IMR-90 (cell line): Measurements from ENCODE around the gene UBASH3A. TPM values are rescaled to one million over a fixed set of nuclear protein-coding genes. Genes with fewer than 3 reads are reported as not detected.

ENCODE experiments used
- ATAC-seq: fragments of 200-7000 bp; cut with Tn5 transposase; 2 replicates; pipeline ENCODE4 v1.9.1; 2020; ENCODE audit warnings: low read depth, mild to moderate bottlenecking, moderate library complexity
- BruUV-seq: library from RNA; stranded (reverse); fragments of 400-500 nt; replicated peaks from 2 replicates; lab custom pipeline; 2021; lab: Mats Ljungman, UMichigan
- CTCF ChIA-PET: fragments of 300-600 bp; formaldehyde crosslinking; extraction: SDS; loops from one replicate; lab custom pipeline; 2021; ENCODE audit warnings: antibody characterized with exemption; lab: Yijun Ruan, JAX
- POLR2A ChIA-PET: fragments of 300-600 bp; sonication (Branson Sonifier 250); formaldehyde crosslinking; loops from one replicate; lab custom pipeline; 2022; ENCODE audit warnings: antibody characterized with exemption; ENCODE audit not compliant: unreplicated experiment; lab: Charles Lee
- DNase-seq: peaks from one replicate; pipeline ENCODE4 v3.0.0; 2013
- H2AFZ ChIP-seq: replicated peaks from 2 replicates; pipeline ENCODE3; 2013; ENCODE audit warnings: low read length, mild to moderate bottlenecking; ENCODE audit not compliant: poor library complexity
- H2AK5ac ChIP-seq: 2 replicates; pipeline ENCODE4 v1.6.1; 2013; ENCODE audit warnings: low read depth, low read length, inconsistent platforms
- H2AK9ac ChIP-seq: replicated peaks from 2 replicates; pipeline ENCODE3; 2013; ENCODE audit warnings: mild to moderate bottlenecking, low read depth, low read length, moderate library complexity; ENCODE audit not compliant: poor library complexity
- H2BK120ac ChIP-seq: 2 replicates; pipeline ENCODE4 v1.6.1; 2013; ENCODE audit warnings: low read depth, low read length, inconsistent platforms
- H2BK15ac ChIP-seq: 3 replicates; pipeline ENCODE4 v1.6.1; 2013; ENCODE audit warnings: low read depth, low read length, inconsistent platforms
- H2BK20ac ChIP-seq: 2 replicates; pipeline ENCODE4 v1.6.1; 2013; ENCODE audit warnings: low read depth, mild to moderate bottlenecking, inconsistent platforms, low read length, moderate library complexity
- H2BK5ac ChIP-seq: 2 replicates; pipeline ENCODE4 v1.6.1; 2013; ENCODE audit warnings: mild to moderate bottlenecking, low read depth, low read length, inconsistent platforms; ENCODE audit not compliant: poor library complexity, severe bottlenecking
- H3K14ac ChIP-seq: replicated peaks from 2 replicates; pipeline ENCODE4 v1.6.1; 2013; ENCODE audit warnings: low read depth, low read length, inconsistent platforms
- H3K18ac ChIP-seq: 2 replicates; pipeline ENCODE4 v1.6.1; 2013; ENCODE audit warnings: low read depth, low read length, control low read depth
- H3K23ac ChIP-seq: 2 replicates; pipeline ENCODE4 v1.6.1; 2013; ENCODE audit warnings: low read depth, low read length, inconsistent platforms
- H3K27ac ChIP-seq: 2 replicates; pipeline ENCODE4 v1.5.1; 2013; ENCODE audit warnings: mild to moderate bottlenecking, control low read depth, low read length; ENCODE audit not compliant: insufficient read depth
- H3K27me3 ChIP-seq: 2 replicates; pipeline ENCODE4 v1.6.1; 2013; ENCODE audit warnings: low read length; ENCODE audit not compliant: control insufficient read depth, insufficient read depth
- H3K36me3 ChIP-seq: 2 replicates; pipeline ENCODE4 v1.6.1; 2013; ENCODE audit warnings: low read length, mixed read lengths; ENCODE audit not compliant: control insufficient read depth, insufficient read depth
- H3K4ac ChIP-seq: 2 replicates; pipeline ENCODE4 v1.6.1; 2013; ENCODE audit warnings: low read depth, low read length, inconsistent platforms
- H3K4me1 ChIP-seq: 2 replicates; pipeline ENCODE4 v1.6.1; 2013; ENCODE audit warnings: low read length, mixed read lengths; ENCODE audit not compliant: control insufficient read depth, insufficient read depth
- H3K4me2 ChIP-seq: 2 replicates; pipeline ENCODE4 v1.6.1; 2013; ENCODE audit warnings: low read depth, mild to moderate bottlenecking, control low read depth, low read length, moderate library complexity
- H3K4me3 ChIP-seq: 2 replicates; pipeline ENCODE4 v1.5.1; 2013; ENCODE audit warnings: low read depth, mild to moderate bottlenecking, control low read depth, low read length, moderate library complexity; ENCODE audit not compliant: insufficient read depth
- H3K56ac ChIP-seq: 2 replicates; pipeline ENCODE4 v1.6.1; 2013; ENCODE audit warnings: low read length, inconsistent platforms; ENCODE audit not compliant: insufficient read depth; ENCODE audit errors: extremely low read depth
- H3K79me1 ChIP-seq, 2 experiments: 2 replicates each; pipeline ENCODE4 v1.6.1; 2013; ENCODE audit warnings: low read length in 2 of 2, inconsistent platforms in 1 of 2, low read depth in 1 of 2
- H3K9ac ChIP-seq: 2 replicates; pipeline ENCODE4 v1.6.1; 2013; ENCODE audit warnings: low read depth, low read length, control low read depth
- H3K9me1 ChIP-seq: 2 replicates; pipeline ENCODE4 v1.6.1; 2013; ENCODE audit warnings: low read length, inconsistent platforms; ENCODE audit not compliant: insufficient read depth
- H3K9me3 ChIP-seq: 2 replicates; pipeline ENCODE4 v1.6.1; 2013; ENCODE audit warnings: low read length; ENCODE audit not compliant: control insufficient read depth, insufficient read depth
- H4K20me1 ChIP-seq: 2 replicates; pipeline ENCODE4 v1.6.1; 2013; ENCODE audit warnings: low read length, inconsistent platforms; ENCODE audit not compliant: insufficient read depth
- H4K5ac ChIP-seq: 2 replicates; pipeline ENCODE4 v1.6.1; 2013; ENCODE audit warnings: mild to moderate bottlenecking, low read depth, low read length, control low read depth
- H4K8ac ChIP-seq, 2 experiments: 2 replicates each; pipeline ENCODE4 v1.6.1; 2013; ENCODE audit warnings: low read depth in 2 of 2, low read length in 2 of 2, control low read depth in 1 of 2, inconsistent platforms in 1 of 2
- H4K91ac ChIP-seq: 2 replicates; pipeline ENCODE4 v1.6.1; 2013; ENCODE audit warnings: low read depth, low read length, inconsistent platforms; ENCODE audit not compliant: insufficient read depth
- BHLHE40 ChIP-seq: fragments of 150-350 bp; IDR thresholded peaks from 2 replicates; pipeline ENCODE4 v1.6.1; 2016; ENCODE audit warnings: mild to moderate bottlenecking, low read depth, low read length
- MXI1 ChIP-seq: IDR thresholded peaks from 2 replicates; pipeline ENCODE4 v1.6.1; 2012; ENCODE audit warnings: low read depth, mild to moderate bottlenecking, low read length, moderate library complexity, borderline replicate concordance
- RAD21 ChIP-seq: IDR thresholded peaks from 2 replicates; pipeline ENCODE4 v1.6.1; 2012; ENCODE audit warnings: low read length, improper control_type of control experiment
- RFX5 ChIP-seq: IDR thresholded peaks from 2 replicates; pipeline ENCODE4 v1.8.0; 2012; ENCODE audit warnings: low read depth, mild to moderate bottlenecking, low read length, moderate library complexity
- WGBS, 2 experiments: methylation state at CpG; one replicate each; pipeline versions ENCODE4 v1.1.5 to v1.1.7; 2013; ENCODE audit warnings: missing lambda C conversion rate in 2 of 2; ENCODE audit not compliant: insufficient read length in 1 of 2; ENCODE audit errors: extremely low coverage in 2 of 2; 5-methylcytosine and 5-hydroxymethylcytosine counted together
- dilution Hi-C: fragments of 300-500 bp; cut with HindIII; formaldehyde crosslinking; loops from one replicate; pipeline ENCODE4 v1.14.3; 2018; ENCODE audit warnings: low sequenced_read_pairs; ENCODE audit not compliant: unreplicated experiment
- in situ Hi-C: fragments of 300-500 bp; cut with MboI; formaldehyde crosslinking; loops from 3 replicates; pipeline ENCODE4 v1.14.3; 2019; ENCODE audit warnings: low sequenced_read_pairs, inconsistent platforms, mixed read lengths
- intact Hi-C: fragments of 100-400 bp; cut with micrococcal nuclease; formaldehyde crosslinking; loops from 2 replicates; pipeline ENCODE4 v1.10.0; 2022
- polyA plus RNA-seq, 3 experiments: library from polyadenylated mRNA; depleted of rRNA; stranded (reverse); fragments of >200 nt; gene quantifications; 2 replicates each; pipeline ENCODE4 v1.2.3, GENCODE V29; 2012; ENCODE audit warnings: low replicate concordance in 1 of 3
- total RNA-seq: library from RNA; depleted of rRNA; stranded (reverse); fragments of >200 nt; gene quantifications from 2 replicates; pipeline ENCODE4 v1.2.3, GENCODE V29; 2012
- TF ChIP-seq, protein P1 (sequence below): fragments of 150-350 bp; IDR thresholded peaks from 2 replicates; pipeline ENCODE4 v1.6.1; 2017; ENCODE audit warnings: mild to moderate bottlenecking, antibody characterized with exemption, low read length, low read depth
- TF ChIP-seq, protein P2 (sequence below): conservative IDR thresholded peaks from 2 replicates; pipeline ENCODE4 v1.5.1; 2012; ENCODE audit warnings: mild to moderate bottlenecking, low read depth, low read length, improper control_type of control experiment

Gene UBASH3A
- total and polyA plus RNA-seq, 2 of the 4 experiments (the other 2 are of a cell fraction) = not detected

GRCh38 chr21:42356650-42357049, 47.1 kb upstream of the UBASH3A start:
- BruUV-seq = no TSS peak
- dilution Hi-C loops (no loop called here), intact Hi-C loops (no loop called here), in situ Hi-C loops (no loop called here)
- no peak overlapping the region for H3K9ac ChIP-seq
- H4K5ac ChIP-seq = no peak overlapping the region
- 10% methylated on average over 2 of the region's 6 CpGs; no CpG with 5 or more reads in 1 of the 2 experiments for WGBS, 2 experiments
- H2BK20ac ChIP-seq = no peak overlapping the region
- H4K20me1 ChIP-seq = no peaks in the 10 kb centered on the region
- no peak overlapping the region for H3K4ac ChIP-seq
- no peak overlapping the region for H3K4me2 ChIP-seq
- H3K14ac ChIP-seq = no peak overlapping the region
- H3K27me3 ChIP-seq = peaks cover 13% of the 10 kb centered on the region
- no peaks in the 10 kb centered on the region for H3K79me1 ChIP-seq
- no peak for TF ChIP-seq RAD21
- no peak for TF ChIP-seq MXI1
- no peak for TF ChIP-seq RFX5
- TF ChIP-seq, protein P1, sequence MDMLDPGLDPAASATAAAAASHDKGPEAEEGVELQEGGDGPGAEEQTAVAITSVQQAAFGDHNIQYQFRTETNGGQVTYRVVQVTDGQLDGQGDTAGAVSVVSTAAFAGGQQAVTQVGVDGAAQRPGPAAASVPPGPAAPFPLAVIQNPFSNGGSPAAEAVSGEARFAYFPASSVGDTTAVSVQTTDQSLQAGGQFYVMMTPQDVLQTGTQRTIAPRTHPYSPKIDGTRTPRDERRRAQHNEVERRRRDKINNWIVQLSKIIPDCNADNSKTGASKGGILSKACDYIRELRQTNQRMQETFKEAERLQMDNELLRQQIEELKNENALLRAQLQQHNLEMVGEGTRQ = no peak
- no peak for TF ChIP-seq BHLHE40
- TF ChIP-seq, protein P2, sequence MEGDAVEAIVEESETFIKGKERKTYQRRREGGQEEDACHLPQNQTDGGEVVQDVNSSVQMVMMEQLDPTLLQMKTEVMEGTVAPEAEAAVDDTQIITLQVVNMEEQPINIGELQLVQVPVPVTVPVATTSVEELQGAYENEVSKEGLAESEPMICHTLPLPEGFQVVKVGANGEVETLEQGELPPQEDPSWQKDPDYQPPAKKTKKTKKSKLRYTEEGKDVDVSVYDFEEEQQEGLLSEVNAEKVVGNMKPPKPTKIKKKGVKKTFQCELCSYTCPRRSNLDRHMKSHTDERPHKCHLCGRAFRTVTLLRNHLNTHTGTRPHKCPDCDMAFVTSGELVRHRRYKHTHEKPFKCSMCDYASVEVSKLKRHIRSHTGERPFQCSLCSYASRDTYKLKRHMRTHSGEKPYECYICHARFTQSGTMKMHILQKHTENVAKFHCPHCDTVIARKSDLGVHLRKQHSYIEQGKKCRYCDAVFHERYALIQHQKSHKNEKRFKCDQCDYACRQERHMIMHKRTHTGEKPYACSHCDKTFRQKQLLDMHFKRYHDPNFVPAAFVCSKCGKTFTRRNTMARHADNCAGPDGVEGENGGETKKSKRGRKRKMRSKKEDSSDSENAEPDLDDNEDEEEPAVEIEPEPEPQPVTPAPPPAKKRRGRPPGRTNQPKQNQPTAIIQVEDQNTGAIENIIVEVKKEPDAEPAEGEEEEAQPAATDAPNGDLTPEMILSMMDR = no peak
- H3K36me3 ChIP-seq = no peaks in the 10 kb centered on the region
- no peak overlapping the region for H3K56ac ChIP-seq
- H2BK120ac ChIP-seq = no peak overlapping the region
- H3K18ac ChIP-seq = no peak overlapping the region
- no peaks in the 10 kb centered on the region; the same call in 1 of the 2 replicates for H3K9me3 ChIP-seq
- no peak overlapping the region for H4K91ac ChIP-seq
- no peak overlapping the region for H3K23ac ChIP-seq
- H3K4me1 ChIP-seq = no peaks in the 10 kb centered on the region
- no peak overlapping the region for H2AK9ac ChIP-seq
- H3K27ac ChIP-seq = no peak overlapping the region
- H2AFZ ChIP-seq = no peak overlapping the region
- H3K9me1 ChIP-seq = no peaks in the 10 kb centered on the region
- H3K4me3 ChIP-seq = no peak overlapping the region
- DNase-seq (no peak), ATAC-seq (no peak)
- H2BK15ac ChIP-seq = no peak overlapping the region
- POLR2A ChIA-PET = no interaction called here
- H2AK5ac ChIP-seq = no peak overlapping the region
- CTCF ChIA-PET = interaction anchor here (0.6 to 1.1 kb wide), 2 partner anchors 10 to 32 kb away, joined by 3 to 4 read pairs; no protein-coding TSS in a partner anchor
- no peak overlapping the region for H2BK5ac ChIP-seq
- H4K8ac ChIP-seq = no peak overlapping the region
